Uterus (tissue), 2 donors: Measurements from ENCODE around the gene TARS1.

Source experiments
- POLR2A ChIP-seq, 2 donors: fragments of 450-650 bp; IDR thresholded peaks; one replicate each; pipeline ENCODE4 v1.6.1; 2016; ENCODE audit warnings: antibody characterized with exemption in 2 of 2, mild to moderate bottlenecking in 1 of 2, moderate library complexity in 1 of 2
- TF ChIP-seq, protein P1 (sequence below), 4 experiments: fragments of 200-600 bp in 2 of 4; fragments of 450-650 bp in 2 of 4; sonication (generic) in 2 of 4; IDR thresholded peaks; one replicate each; pipeline ENCODE4 v1.5.1; 2016 to 2019; ENCODE audit warnings: antibody characterized with exemption in 4 of 4, mild to moderate bottlenecking in 2 of 4, moderate library complexity in 1 of 4

DNA sequence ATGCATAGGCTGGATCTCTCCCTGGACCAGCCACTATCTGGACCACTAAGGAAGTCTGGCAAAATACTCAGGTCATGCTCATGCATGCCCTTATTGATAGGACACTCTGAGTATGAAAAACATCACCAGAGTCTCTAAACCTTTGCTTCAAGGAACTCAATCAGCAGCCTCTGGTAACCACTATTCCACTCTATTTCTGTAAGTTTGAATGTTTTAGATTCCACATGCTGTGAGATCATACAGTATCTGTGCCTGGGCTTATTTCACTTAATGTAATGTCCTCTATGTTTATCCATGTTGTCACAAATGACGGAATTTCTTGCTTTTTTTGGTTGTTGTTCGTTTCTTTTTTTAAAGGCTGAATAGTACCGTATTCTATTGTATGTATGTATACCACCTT lies 68.3 kb downstream of the TARS1 start:
- TF ChIP-seq, protein P1, sequence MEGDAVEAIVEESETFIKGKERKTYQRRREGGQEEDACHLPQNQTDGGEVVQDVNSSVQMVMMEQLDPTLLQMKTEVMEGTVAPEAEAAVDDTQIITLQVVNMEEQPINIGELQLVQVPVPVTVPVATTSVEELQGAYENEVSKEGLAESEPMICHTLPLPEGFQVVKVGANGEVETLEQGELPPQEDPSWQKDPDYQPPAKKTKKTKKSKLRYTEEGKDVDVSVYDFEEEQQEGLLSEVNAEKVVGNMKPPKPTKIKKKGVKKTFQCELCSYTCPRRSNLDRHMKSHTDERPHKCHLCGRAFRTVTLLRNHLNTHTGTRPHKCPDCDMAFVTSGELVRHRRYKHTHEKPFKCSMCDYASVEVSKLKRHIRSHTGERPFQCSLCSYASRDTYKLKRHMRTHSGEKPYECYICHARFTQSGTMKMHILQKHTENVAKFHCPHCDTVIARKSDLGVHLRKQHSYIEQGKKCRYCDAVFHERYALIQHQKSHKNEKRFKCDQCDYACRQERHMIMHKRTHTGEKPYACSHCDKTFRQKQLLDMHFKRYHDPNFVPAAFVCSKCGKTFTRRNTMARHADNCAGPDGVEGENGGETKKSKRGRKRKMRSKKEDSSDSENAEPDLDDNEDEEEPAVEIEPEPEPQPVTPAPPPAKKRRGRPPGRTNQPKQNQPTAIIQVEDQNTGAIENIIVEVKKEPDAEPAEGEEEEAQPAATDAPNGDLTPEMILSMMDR (IDR thresholded peaks at IDR 0.05): no peak
- TF ChIP-seq POLR2A (IDR thresholded peaks at IDR 0.05): no peak
